SK-N-SH (cell line): ENCODE measurements around the gene PDE4D. TPM values are rescaled to one million over a fixed set of nuclear protein-coding genes. Genes with fewer than 3 reads are reported as not detected.

ENCODE experiments used
- CTCF ChIA-PET: fragments of 300-600, 350-600 bp; formaldehyde crosslinking; extraction: SDS; loops from one replicate; lab custom pipeline; 2021; lab: Yijun Ruan, JAX
- POLR2A ChIA-PET: fragments of 350-600 bp; sonication (Branson Sonifier 250); formaldehyde crosslinking; extraction: SDS; loops from one replicate; lab custom pipeline; 2020; ENCODE audit warnings: antibody characterized with exemption, inconsistent platforms; lab: Yijun Ruan, JAX
- DNase-seq: peaks from one replicate; pipeline ENCODE4 v3.0.0; 2012
- H2AFZ ChIP-seq: fragments of 200-600 bp; sonication (generic); 2 replicates; pipeline ENCODE4 v1.8.1; 2016; ENCODE audit warnings: antibody characterized with exemption, mild to moderate bottlenecking, low read depth
- H3F3A ChIP-seq: fragments of 200-600 bp; sonication (generic); replicated peaks from 2 replicates; pipeline ENCODE3; 2016; ENCODE audit warnings: antibody characterized with exemption, mild to moderate bottlenecking; ENCODE audit not compliant: insufficient read depth
- H3K27ac ChIP-seq, 2 experiments: fragments of 200-500 bp in 1 of 2; fragments of 200-600 bp in 1 of 2; sonication (Bioruptor generic) in 1 of 2; sonication (generic), shearing (Covaris generic) in 1 of 2; 2 replicates each; pipeline versions ENCODE4 v1.5.1 to v1.6.1; 2014 to 2016; ENCODE audit warnings: low read depth in 2 of 2, inconsistent platforms in 1 of 2, low read length in 1 of 2, mild to moderate bottlenecking in 1 of 2, mixed read lengths in 1 of 2
- H3K27me3 ChIP-seq: fragments of 200-600 bp; sonication (generic), shearing (Covaris generic); 2 replicates; pipeline ENCODE4 v1.6.1; 2016; ENCODE audit warnings: mixed run types; ENCODE audit not compliant: insufficient read depth
- H3K36me3 ChIP-seq, 2 experiments: fragments of 200-500 bp in 1 of 2; fragments of 200-600 bp in 1 of 2; sonication (Bioruptor generic) in 1 of 2; sonication (generic) in 1 of 2; replicated peaks in 1 of 2; 2 replicates each; pipeline versions ENCODE3 to v1.5.1; 2014 to 2016; ENCODE audit warnings: low read length in 1 of 2, mild to moderate bottlenecking in 1 of 2; ENCODE audit not compliant: insufficient read depth in 2 of 2, control insufficient read depth in 1 of 2
- H3K4me1 ChIP-seq, 2 experiments: fragments of 200-500 bp in 1 of 2; fragments of 200-600 bp in 1 of 2; sonication (Bioruptor generic) in 1 of 2; sonication (generic), shearing (Covaris generic) in 1 of 2; 2 replicates each; pipeline versions ENCODE4 v1.5.1 to v1.6.1; 2014 to 2016; ENCODE audit warnings: low read depth in 1 of 2, low read length in 1 of 2, mixed run types in 1 of 2; ENCODE audit not compliant: insufficient read depth in 2 of 2, control insufficient read depth in 1 of 2
- H3K4me2 ChIP-seq: fragments of 200-600 bp; sonication (generic), shearing (Covaris generic); 2 replicates; pipeline ENCODE4 v1.6.1; 2017; ENCODE audit warnings: mixed run types
- H3K4me3 ChIP-seq, 2 experiments: fragments of 200-500 bp in 1 of 2; fragments of 200-600 bp in 1 of 2; sonication (Bioruptor generic) in 1 of 2; sonication (generic), shearing (Covaris generic) in 1 of 2; 2 replicates each; pipeline versions ENCODE4 v1.5.1 to v1.8.1; 2014 to 2016; ENCODE audit warnings: low read depth in 2 of 2, inconsistent platforms in 1 of 2, low read length in 1 of 2, mild to moderate bottlenecking in 1 of 2, mixed read lengths in 1 of 2, moderate library complexity in 1 of 2
- H3K79me2 ChIP-seq: fragments of 200-600 bp; sonication (generic); 2 replicates; pipeline ENCODE4 v1.8.1; 2017; ENCODE audit warnings: mild to moderate bottlenecking; ENCODE audit not compliant: insufficient read depth
- H3K9ac ChIP-seq: fragments of 200-600 bp; sonication (generic); 2 replicates; pipeline ENCODE4 v1.6.1; 2017; ENCODE audit warnings: mixed run types
- H3K9me2 ChIP-seq: fragments of 200-600 bp; sonication (generic); 2 replicates; pipeline ENCODE4 v1.6.1; 2017; ENCODE audit warnings: mixed run types
- H3K9me3 ChIP-seq: fragments of 200-600 bp; sonication (generic); 2 replicates; pipeline ENCODE4 v1.6.1; 2017; ENCODE audit warnings: mixed run types, mild to moderate bottlenecking, moderate library complexity
- H4K20me1 ChIP-seq: fragments of 200-600 bp; sonication (generic); 2 replicates; pipeline ENCODE4 v1.6.1; 2017; ENCODE audit warnings: mild to moderate bottlenecking, mixed run types; ENCODE audit not compliant: insufficient read depth
- ELF1 ChIP-seq: IDR thresholded peaks from 2 replicates; pipeline ENCODE4 v1.4.0; 2012
- EP300 ChIP-seq, 2 experiments: IDR thresholded peaks; 2 replicates each; pipeline versions ENCODE4 v1.4.0 to v1.6.1; 2012; ENCODE audit warnings: borderline replicate concordance in 1 of 2, low read depth in 1 of 2, low read length in 1 of 2
- FOXJ3 ChIP-seq: sonication (generic); formaldehyde crosslinking; IDR thresholded peaks from 2 replicates; pipeline ENCODE4 v1.5.1; 2020; ENCODE audit warnings: mild to moderate bottlenecking, missing genetic modification reagents
- GATA2 ChIP-seq: sonication (generic); formaldehyde crosslinking; IDR thresholded peaks from 2 replicates; pipeline ENCODE4 v1.5.0; 2020; ENCODE audit warnings: mild to moderate bottlenecking, missing genetic modification reagents
- JUND ChIP-seq: IDR thresholded peaks from 2 replicates; pipeline ENCODE4 v1.4.0; 2012
- MXI1 ChIP-seq: IDR thresholded peaks from 2 replicates; pipeline ENCODE4 v1.6.1; 2012; ENCODE audit warnings: mild to moderate bottlenecking, low read depth, low read length, improper control_type of control experiment
- RAD21 ChIP-seq: IDR thresholded peaks from 2 replicates; pipeline ENCODE4 v1.6.1; 2012; ENCODE audit warnings: mild to moderate bottlenecking, low read length
- RCOR1 ChIP-seq: fragments of 150-350 bp; IDR thresholded peaks from 2 replicates; pipeline ENCODE4 v1.6.1; 2017; ENCODE audit warnings: antibody characterized with exemption, low read length
- RXRA ChIP-seq: IDR thresholded peaks from 2 replicates; pipeline ENCODE4 v1.4.0; 2012; ENCODE audit warnings: low read depth, mild to moderate bottlenecking, borderline replicate concordance
- SIN3A ChIP-seq: IDR thresholded peaks from 2 replicates; pipeline ENCODE4 v1.6.1; 2012; ENCODE audit warnings: low read depth, mild to moderate bottlenecking, low read length, moderate library complexity, borderline replicate concordance
- SMC3 ChIP-seq: IDR thresholded peaks from 2 replicates; pipeline ENCODE4 v1.6.1; 2012; ENCODE audit warnings: low read depth, low read length, improper control_type of control experiment
- WGBS: methylation state at CpG from one replicate; pipeline ENCODE4 v1.1.6; 2017; ENCODE audit warnings: low lambda C conversion rate; 5-methylcytosine and 5-hydroxymethylcytosine counted together
- polyA plus RNA-seq, 3 experiments: library from polyadenylated mRNA; depleted of rRNA; stranded (reverse); fragments of >200 nt; gene quantifications; 2 replicates each; pipeline ENCODE4 v1.2.3, GENCODE V29; 2012
- TF ChIP-seq, protein P1 (sequence below): fragments of 150-350 bp; IDR thresholded peaks from 2 replicates; pipeline ENCODE4 v1.6.1; 2016; ENCODE audit warnings: mild to moderate bottlenecking, low read depth, low read length
- TF ChIP-seq, protein P2 (sequence below): IDR thresholded peaks from 2 replicates; pipeline ENCODE4 v1.4.0; 2012; ENCODE audit warnings: low read depth, borderline replicate concordance
- TF ChIP-seq, protein P3 (sequence below): fragments of 150-350 bp; IDR thresholded peaks from 2 replicates; pipeline ENCODE4 v1.6.1; 2017; ENCODE audit warnings: antibody characterized with exemption, low read length, low read depth, borderline replicate concordance
- TF ChIP-seq, protein P4 (sequence below): IDR thresholded peaks from 2 replicates; pipeline ENCODE4 v1.4.0; 2012; ENCODE audit warnings: low read depth

PDE4D gene
- polyA plus RNA-seq, 1 of the 3 experiments (the other 2 are of a cell fraction) = 2.4 TPM

DNA sequence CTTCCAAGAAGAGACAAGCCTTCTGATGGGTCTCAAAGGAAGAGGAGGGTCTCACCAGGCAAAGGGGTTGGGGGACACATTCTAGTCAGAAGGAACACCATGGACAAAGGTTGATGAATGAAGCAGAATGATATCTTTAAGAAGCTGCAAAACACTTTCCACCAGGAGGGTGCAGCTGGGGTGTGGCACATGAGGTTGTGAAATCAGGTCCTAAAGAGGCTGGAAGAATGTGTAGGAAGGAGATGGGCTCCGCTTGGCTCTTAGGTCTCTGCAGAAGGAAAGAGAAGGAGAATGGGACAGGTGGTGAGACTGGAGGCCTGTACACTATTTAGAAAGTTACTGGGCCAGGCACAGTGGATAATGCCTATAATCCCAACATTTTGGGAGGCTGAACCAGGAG, 328.6 kb downstream of the PDE4D start:
- H3F3A ChIP-seq = peaks cover 3% of the 10 kb centered on the region
- no peaks in the 10 kb centered on the region for H3K9me2 ChIP-seq
- H3K9ac ChIP-seq = no peak overlapping the region
- no peak overlapping the region for H3K4me3 ChIP-seq
- H3K27ac ChIP-seq = no peak overlapping the region
- no peaks in the 10 kb centered on the region for H3K27me3 ChIP-seq
- no peaks in the 10 kb centered on the region for H3K79me2 ChIP-seq
- no peak overlapping the region for H2AFZ ChIP-seq
- H3K4me1 ChIP-seq = peaks cover 7 to 8% of the 10 kb centered on the region in 2 experiments; a peak in 3 of 4 replicates
- H3K36me3 ChIP-seq = no peaks in the 10 kb centered on the region
- 95% methylated on average over 1 of the region's 1 CpG for WGBS
- H3K9me3 ChIP-seq = no peaks in the 10 kb centered on the region
- no peak overlapping the region for H3K4me2 ChIP-seq
- H4K20me1 ChIP-seq = no peaks in the 10 kb centered on the region
- CTCF ChIA-PET = interaction anchor here (1.3 kb wide), 1 partner anchor 19 kb away, joined by 4 read pairs; no protein-coding TSS in a partner anchor
- TF ChIP-seq, protein P1, sequence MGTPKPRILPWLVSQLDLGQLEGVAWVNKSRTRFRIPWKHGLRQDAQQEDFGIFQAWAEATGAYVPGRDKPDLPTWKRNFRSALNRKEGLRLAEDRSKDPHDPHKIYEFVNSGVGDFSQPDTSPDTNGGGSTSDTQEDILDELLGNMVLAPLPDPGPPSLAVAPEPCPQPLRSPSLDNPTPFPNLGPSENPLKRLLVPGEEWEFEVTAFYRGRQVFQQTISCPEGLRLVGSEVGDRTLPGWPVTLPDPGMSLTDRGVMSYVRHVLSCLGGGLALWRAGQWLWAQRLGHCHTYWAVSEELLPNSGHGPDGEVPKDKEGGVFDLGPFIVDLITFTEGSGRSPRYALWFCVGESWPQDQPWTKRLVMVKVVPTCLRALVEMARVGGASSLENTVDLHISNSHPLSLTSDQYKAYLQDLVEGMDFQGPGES = no peak
- TF ChIP-seq, protein P2, sequence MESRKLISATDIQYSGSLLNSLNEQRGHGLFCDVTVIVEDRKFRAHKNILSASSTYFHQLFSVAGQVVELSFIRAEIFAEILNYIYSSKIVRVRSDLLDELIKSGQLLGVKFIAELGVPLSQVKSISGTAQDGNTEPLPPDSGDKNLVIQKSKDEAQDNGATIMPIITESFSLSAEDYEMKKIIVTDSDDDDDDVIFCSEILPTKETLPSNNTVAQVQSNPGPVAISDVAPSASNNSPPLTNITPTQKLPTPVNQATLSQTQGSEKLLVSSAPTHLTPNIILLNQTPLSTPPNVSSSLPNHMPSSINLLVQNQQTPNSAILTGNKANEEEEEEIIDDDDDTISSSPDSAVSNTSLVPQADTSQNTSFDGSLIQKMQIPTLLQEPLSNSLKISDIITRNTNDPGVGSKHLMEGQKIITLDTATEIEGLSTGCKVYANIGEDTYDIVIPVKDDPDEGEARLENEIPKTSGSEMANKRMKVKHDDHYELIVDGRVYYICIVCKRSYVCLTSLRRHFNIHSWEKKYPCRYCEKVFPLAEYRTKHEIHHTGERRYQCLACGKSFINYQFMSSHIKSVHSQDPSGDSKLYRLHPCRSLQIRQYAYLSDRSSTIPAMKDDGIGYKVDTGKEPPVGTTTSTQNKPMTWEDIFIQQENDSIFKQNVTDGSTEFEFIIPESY = no peak
- TF ChIP-seq FOXJ3 (CRISPR knock-in tag) (no peak), GATA2 (no peak), SIN3A (no peak), SMC3 (no peak), ELF1 (no peak), EP300 (IDR thresholded peaks at IDR 0.05; ENCODE audit: borderline replicate concordance in 1 of 2, low read depth in 1 of 2, low read length in 1 of 2) (no peak), RXRA (no peak), JUND (no peak), MXI1 (no peak), RAD21 (no peak), RCOR1 (no peak)
- TF ChIP-seq, protein P3, sequence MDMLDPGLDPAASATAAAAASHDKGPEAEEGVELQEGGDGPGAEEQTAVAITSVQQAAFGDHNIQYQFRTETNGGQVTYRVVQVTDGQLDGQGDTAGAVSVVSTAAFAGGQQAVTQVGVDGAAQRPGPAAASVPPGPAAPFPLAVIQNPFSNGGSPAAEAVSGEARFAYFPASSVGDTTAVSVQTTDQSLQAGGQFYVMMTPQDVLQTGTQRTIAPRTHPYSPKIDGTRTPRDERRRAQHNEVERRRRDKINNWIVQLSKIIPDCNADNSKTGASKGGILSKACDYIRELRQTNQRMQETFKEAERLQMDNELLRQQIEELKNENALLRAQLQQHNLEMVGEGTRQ = no peak
- TF ChIP-seq, protein P4, sequence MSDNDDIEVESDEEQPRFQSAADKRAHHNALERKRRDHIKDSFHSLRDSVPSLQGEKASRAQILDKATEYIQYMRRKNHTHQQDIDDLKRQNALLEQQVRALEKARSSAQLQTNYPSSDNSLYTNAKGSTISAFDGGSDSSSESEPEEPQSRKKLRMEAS = no peak
- TF ChIP-seq, all 33 proteins: peak for 0
- DNase-seq = no peak
- POLR2A ChIA-PET = no interaction called here
